ENCODE measurements around the gene TSGA10IP.

Gene TSGA10IP

GRCh38 chr11:65918211-65919140 lies 26.8 kb upstream of the TSGA10IP start, which contains the start of gene C11orf68:
TSS of gene C11orf68 (minus strand) at chr11:65919062. CDS start at chr11:65919031, 31 bp downstream.
- DNase-seq, result no peak

- peak; percentile 95 for DNase-seq
Observed at GRCh38 chr11:65919141-65919572, 26.1 kb upstream of the TSGA10IP start, which contains the start of gene DRAP1. TSS of gene DRAP1 (plus strand) at chr11:65919426. CDS start at chr11:65919502, 76 bp downstream.

DNA sequence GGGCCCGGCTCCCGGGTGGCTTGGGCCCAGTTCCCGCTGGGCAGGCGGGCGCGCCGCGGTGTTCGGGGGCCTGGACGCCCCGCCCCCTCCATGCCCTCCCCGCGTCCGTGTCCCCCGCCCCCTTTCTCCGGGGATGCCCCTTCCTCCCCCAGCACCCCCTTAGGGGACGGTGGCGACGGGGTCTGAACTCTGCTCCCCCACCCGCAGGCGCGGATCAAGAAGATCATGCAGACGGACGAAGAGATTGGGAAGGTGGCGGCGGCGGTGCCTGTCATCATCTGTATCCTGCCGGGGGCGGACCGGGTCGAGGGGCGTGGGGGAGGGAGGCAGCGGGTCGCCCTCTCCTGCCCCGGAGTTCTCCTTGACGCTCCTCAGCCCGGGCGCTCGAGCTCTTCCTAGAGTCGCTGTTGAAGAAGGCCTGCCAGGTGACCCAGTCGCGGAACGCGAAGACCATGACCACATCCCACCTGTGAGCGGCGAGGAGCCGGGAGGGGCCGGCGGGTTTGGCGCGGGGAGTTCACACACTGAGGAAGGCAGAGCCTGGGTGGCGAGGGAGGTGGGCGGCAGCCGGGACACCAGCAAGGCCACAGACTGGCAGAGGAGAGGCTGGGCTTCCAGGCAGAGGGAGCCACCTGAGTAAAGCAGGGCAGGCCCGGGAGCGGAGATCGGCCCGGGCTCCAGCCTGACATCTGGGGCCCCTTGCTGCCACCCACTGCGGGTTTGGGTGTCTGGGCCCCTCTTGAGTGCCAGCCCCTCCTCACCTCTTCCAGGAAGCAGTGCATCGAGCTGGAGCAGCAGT lies 25.5 kb upstream of the TSGA10IP start:
- no peak for DNase-seq

GRCh38 chr11:65920372-65920802 lies 24.9 kb upstream of the TSGA10IP start:
- no peak for DNase-seq

GRCh38 chr11:65921033-65921555 lies 24.2 kb upstream of the TSGA10IP start:
- no peak for DNase-seq

GRCh38 chr11:65921876-65922275 lies 23.4 kb upstream of the TSGA10IP start:
- DNase-seq, result no peak

DNA sequence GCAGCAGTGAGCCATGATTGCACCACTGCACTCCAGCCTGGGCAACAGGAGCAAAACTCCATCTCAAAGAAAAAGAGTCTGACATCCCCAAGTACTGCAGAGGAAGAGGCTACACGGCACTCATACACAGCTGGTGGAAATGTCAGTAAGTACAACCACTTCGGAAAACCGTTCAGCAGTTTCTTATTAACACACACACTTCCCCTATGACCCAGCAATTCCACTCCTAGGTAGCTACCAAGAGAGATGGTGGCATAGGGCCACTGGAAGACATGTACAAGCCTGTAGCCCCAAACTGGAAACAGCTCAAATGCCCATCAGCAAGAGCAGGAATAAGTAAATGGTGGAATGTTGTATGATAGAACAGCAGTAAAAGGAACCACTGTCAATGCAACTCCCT lies 22.7 kb upstream of the TSGA10IP start:
- DNase-seq, result no peak

- DNase-seq, result no peak
Observed at GRCh38 chr11:65925397-65925796, 19.9 kb upstream of the TSGA10IP start.

DNA sequence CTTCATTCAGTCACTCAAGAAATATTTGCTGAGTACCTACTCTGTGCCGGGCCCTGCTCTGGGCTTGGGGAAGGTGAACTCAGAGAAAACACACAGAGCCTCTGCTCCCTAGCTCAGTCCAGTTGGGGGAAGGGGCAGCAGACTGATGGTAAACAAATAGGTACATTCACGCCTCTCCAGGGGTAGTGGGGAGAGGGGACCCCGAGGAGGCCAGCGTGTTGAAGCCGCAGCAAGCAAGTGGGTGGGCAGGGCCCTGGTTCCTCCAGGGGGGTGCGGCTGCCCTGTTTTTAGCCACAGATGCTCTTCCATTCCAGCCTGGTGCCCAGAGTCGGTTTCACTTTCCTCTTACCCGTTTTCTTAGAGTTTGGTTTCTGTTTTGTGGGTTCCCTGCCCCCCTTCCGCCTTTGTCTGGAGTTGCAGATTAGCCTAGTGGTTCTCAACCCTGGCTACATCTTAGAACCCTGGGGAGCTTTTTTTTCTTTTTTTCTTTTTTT lies 17.3 kb upstream of the TSGA10IP start:
- no peak for DNase-seq

DNA sequence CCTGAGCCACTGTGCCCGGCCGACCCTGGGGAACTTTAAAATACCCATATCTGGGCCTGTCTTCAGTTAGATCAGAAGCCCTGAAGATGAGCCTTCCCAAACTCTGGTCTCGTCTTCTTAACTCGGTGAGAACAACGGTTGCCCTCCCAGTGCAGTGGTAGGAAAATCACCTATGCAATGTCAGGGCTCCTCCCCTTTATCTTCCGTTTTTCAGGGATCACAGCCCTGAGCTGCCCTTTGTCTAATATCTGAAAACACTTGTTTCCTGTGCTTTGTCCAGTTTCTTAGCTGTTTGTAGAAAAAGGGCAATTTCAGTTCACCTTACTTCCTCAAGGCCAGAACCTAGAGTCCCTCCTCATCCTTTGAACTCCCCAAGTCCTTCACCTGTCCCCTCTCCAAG lies 16.6 kb upstream of the TSGA10IP start:
- DNase-seq, result no peak

- no peak for DNase-seq
Observed at GRCh38 chr11:65931773-65932557, 13.3 kb upstream of the TSGA10IP start.

- peak; percentile 41 for DNase-seq
Observed at GRCh38 chr11:65932558-65932919, 12.7 kb upstream of the TSGA10IP start.

DNA sequence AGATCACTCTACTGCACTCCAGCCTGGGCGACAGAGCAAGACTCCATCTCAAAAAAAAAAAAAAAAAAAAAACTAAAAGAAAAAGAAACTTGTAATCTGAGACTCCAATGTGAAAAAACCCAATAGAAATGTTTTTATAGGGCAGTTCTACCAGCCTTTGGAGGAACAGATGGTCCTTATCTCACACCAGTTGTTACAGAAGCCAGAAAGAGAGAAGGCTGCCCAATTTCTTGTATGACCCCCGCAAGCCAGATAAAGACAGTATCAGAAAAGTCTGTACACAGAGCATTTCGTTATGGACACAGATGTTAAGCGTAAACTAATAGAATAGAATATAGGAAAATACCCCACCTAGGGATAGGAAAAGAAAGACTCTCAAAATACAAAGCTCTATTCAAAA lies 11.3 kb upstream of the TSGA10IP start:
- no peak for DNase-seq

GRCh38 chr11:65937766-65938165 lies 7.5 kb upstream of the TSGA10IP start:
- DNase-seq, result no peak

GRCh38 chr11:65941720-65942310 lies 3.5 kb upstream of the TSGA10IP start:
- DNase-seq, result no peak

- DNase-seq, result no peak
Observed at GRCh38 chr11:65942531-65942930, 2.7 kb upstream of the TSGA10IP start.

GRCh38 chr11:65944191-65944590 lies 1.1 kb upstream of the TSGA10IP start:
- DNase-seq, result no peak

GRCh38 chr11:65944767-65945166 lies 513 bp upstream of the TSGA10IP start:
- DNase-seq, result no peak

- peak; percentile 27 for DNase-seq
Observed at GRCh38 chr11:65945941-65946558, 770 bp downstream of the TSGA10IP start.

GRCh38 chr11:65946655-65947054 lies 1.4 kb downstream of the TSGA10IP start:
- no peak for DNase-seq

GRCh38 chr11:65947133-65947532 lies 1.9 kb downstream of the TSGA10IP start:
- DNase-seq, result no peak

All from NCI-H510A (cell line).